NT2/D1 (cell line): Measurements from ENCODE around the gene CLDN2.

Experiments used
- YY1 ChIP-seq: IDR thresholded peaks from 2 replicates; pipeline ENCODE4 v1.6.1; 2011; ENCODE audit not compliant: insufficient read length, insufficient read depth
- ZNF274 ChIP-seq: IDR thresholded peaks from 2 replicates; pipeline ENCODE4 v1.6.1; 2011; ENCODE audit warnings: mild to moderate bottlenecking, low read depth, low read length

DNA sequence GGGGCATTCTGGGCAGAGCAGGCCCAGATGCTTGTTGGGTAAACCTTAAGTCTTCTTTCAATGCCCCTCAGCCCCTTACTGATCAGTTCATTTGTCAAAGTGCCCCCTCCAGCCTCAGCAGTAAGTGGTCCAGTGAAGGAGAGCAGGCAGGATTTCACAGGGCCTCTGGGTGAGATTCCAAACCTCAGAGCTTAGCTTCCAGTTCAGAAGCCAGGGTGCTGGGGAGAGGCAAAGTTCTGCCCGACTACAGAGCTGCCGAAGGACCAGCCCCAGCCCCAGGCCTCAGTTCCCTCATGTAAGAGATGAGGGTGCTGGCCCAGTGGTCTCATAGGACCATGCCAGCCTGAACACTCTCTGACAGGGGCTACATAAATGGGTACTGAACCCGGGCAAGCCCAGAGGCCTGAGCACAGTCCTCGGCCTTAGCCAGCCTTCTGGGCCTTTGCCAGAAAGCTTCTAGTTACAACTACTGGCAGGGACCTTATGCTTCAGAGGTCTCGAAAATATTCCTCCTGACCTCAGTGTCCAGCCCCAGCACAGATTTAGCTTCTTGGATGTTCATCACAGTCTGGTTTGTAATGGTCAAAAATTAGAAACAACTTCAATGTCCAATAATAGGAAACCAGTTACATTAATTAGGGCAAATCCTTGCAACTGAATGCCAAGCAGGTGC is 16.2 kb upstream of the CLDN2 start:
- TF ChIP-seq YY1: no peak
- no peak for TF ChIP-seq ZNF274
